Heart left ventricle (tissue), 16 donors: Measurements from ENCODE around the gene VPS26A. TPM values are rescaled to one million over a fixed set of nuclear protein-coding genes. Genes with fewer than 3 reads are reported as not detected.

Source experiments
- ATAC-seq, 4 donors: fragments of 200-7000 bp; cut with Tn5 transposase; one replicate each; pipeline ENCODE4 v1.9.1; 2020 to 2022; ENCODE audit warnings: moderate library complexity in 4 of 4, mild to moderate bottlenecking in 3 of 4, moderate number of reproducible peaks in 1 of 4
- DNase-seq, 5 donors: peaks; one replicate each; pipeline ENCODE4 v3.0.0-alpha.2; 2020
- H3K27ac ChIP-seq, 12 donors: fragments of 200-600 bp; sonication (generic) in 4 of 12; one replicate each; pipeline versions ENCODE4 v1.5.0 to v1.8.0; 2016 to 2022; ENCODE audit warnings: mild to moderate bottlenecking in 2 of 12
- H3K27me3 ChIP-seq, 9 donors: fragments of 200-600 bp; sonication (generic) in 2 of 9; one replicate each; pipeline versions ENCODE4 v1.5.1 to v1.8.0; 2016 to 2022; ENCODE audit warnings: mild to moderate bottlenecking in 3 of 9
- H3K36me3 ChIP-seq, 9 donors: fragments of 200-600 bp; sonication (generic) in 2 of 9; one replicate each; pipeline versions ENCODE4 v1.5.0 to v1.8.0; 2018 to 2022; ENCODE audit warnings: mild to moderate bottlenecking in 2 of 9
- H3K4me1 ChIP-seq, 12 donors: fragments of 200-600 bp; sonication (generic) in 4 of 12; one replicate each; pipeline versions ENCODE4 v1.5.0 to v1.8.0; 2016 to 2022; ENCODE audit warnings: mild to moderate bottlenecking in 3 of 12
- H3K4me3 ChIP-seq, 12 donors: fragments of 200-600 bp; sonication (generic) in 4 of 12; one replicate each; pipeline versions ENCODE4 v1.5.0 to v1.8.0; 2017 to 2022; ENCODE audit warnings: mild to moderate bottlenecking in 9 of 12, moderate library complexity in 4 of 12
- H3K9me3 ChIP-seq, 12 donors: fragments of 200-600 bp; sonication (generic) in 4 of 12; one replicate each; pipeline versions ENCODE4 v1.5.0 to v1.8.0; 2016 to 2022; ENCODE audit warnings: mild to moderate bottlenecking in 1 of 12
- POLR2A ChIP-seq, 2 donors: fragments of 450-650 bp; IDR thresholded peaks; one replicate each; pipeline ENCODE4 v1.6.1; 2017; ENCODE audit warnings: antibody characterized with exemption in 2 of 2, mild to moderate bottlenecking in 2 of 2, moderate library complexity in 2 of 2
- WGBS, 4 donors: extraction: QIAGEN DNeasy Blood & Tissue Kit in 2 of 4; methylation state at CpG; one replicate each; pipeline versions ENCODE4 v1.1.5 to v1.1.7; 2013 to 2018; 5-methylcytosine and 5-hydroxymethylcytosine counted together
- intact Hi-C, 10 donors: fragments of 100-400 bp; cut with DNase I; formaldehyde crosslinking; loops; one replicate each; pipeline versions ENCODE4 v1.11.1 to v1.14.2; 2022
- polyA plus RNA-seq, 2 donors: library from polyadenylated mRNA; stranded (reverse); fragments of 200-250 nt; gene quantifications; one replicate each; pipeline ENCODE4 v1.2.3, GENCODE V29; 2013
- total RNA-seq, 9 donors: library from RNA; depleted of rRNA in 2 of 9; stranded (reverse); fragments of >200 nt in 2 of 9; fragmentation: NEBNext Ultra II Directional in 3 of 9; extraction: Animal tissue kit (Norgen Biotek cat#: 25700) in 3 of 9; gene quantifications; one replicate each; pipeline versions ENCODE4 v1.1.0 to v1.2.4, GENCODE V29; 2016 to 2023
- TF ChIP-seq, protein P1 (sequence below), 12 donors: fragments of 200-600 bp; sonication (generic) in 4 of 12; IDR thresholded peaks; one replicate each; pipeline versions ENCODE4 v1.5.0 to v1.8.0; 2018 to 2022; ENCODE audit warnings: antibody characterized with exemption in 12 of 12, mild to moderate bottlenecking in 5 of 12
- donor health status: ischemic (EF 13 %, LVEDD 7.1; RV severe dilation, severe dysfunction).
- donor health status: healthy with polysubstance abuse.
- donor health status: DM: no; HTN: yes; CAD: no.
- donor health status: DM: no; HTN: no; CAD: no.
- donor health status: ischemic (EF 25% LVEDD 6.9; RV normal size, moderate dysfunction).
- donor health status: ischemic (EF 25% LVEDD 5.7; RV mildly dilated, moderate dysfunction).
- donor health status: healthy.
- donor health status: DM: yes; HTN: yes; CAD: no.
- donor health status: ischemic (EF 35%, LVEDD 5.7; RV mildly dilated, moderate dysfunction).
- donor health status: nonischemic (EF 11% LVEDD 7.7; RV severe dilation, severe dysfunction).
- donor health status: DM: yes; HTN: yes; CAD: no.
- donor health status: PGD.
- donor health status: ischemic (EF 29% LVEDD 5.4; RV normal size, mild dysfunction).
- donor health status: nonischemic (EF 23%, LVEDD 6.1; RV moderate dilation, normal function).

Gene VPS26A
- total and polyA plus RNA-seq, 11 donors: 15.5 to 42.3 (median 34.4) TPM

DNA sequence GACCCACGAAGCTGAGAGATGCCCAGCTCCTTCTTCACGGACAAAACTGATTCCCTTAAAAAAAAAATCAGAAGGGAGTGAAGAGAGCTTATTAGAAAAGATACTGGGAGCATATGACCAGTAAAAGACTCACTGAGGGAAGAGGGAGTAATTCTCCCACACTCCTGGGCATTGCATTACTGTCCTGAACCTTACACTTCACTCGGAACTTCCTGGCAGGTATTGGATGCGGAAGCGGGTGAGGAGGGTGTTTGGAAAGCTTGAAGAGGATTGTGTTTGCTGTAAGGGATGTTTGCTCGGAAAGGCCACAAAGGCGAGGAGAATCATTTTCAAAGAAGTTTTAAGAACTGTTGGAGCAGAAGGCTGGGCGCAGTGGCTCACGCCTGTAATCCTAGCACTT, 96.5 kb downstream of the VPS26A start:
- peaks cover 0 to 6% (median 0%) of the 10 kb centered on the region in 9 donors for H3K27me3 ChIP-seq
- 84 to 89% (median 89%) methylated on average over 9 of the region's 9 CpGs for WGBS, 4 donors
- H3K36me3 ChIP-seq: no peaks in the 10 kb centered on the region
- intact Hi-C loops: no loop called here
- no peak for DNase-seq
- peaks cover 0 to 35% (median 0%) of the 10 kb centered on the region in 12 donors for H3K4me1 ChIP-seq
- no peak overlapping the region for H3K4me3 ChIP-seq
- H3K27ac ChIP-seq: no peak overlapping the region
- no peak for ATAC-seq
- no peaks in the 10 kb centered on the region for H3K9me3 ChIP-seq
- TF ChIP-seq, protein P1, sequence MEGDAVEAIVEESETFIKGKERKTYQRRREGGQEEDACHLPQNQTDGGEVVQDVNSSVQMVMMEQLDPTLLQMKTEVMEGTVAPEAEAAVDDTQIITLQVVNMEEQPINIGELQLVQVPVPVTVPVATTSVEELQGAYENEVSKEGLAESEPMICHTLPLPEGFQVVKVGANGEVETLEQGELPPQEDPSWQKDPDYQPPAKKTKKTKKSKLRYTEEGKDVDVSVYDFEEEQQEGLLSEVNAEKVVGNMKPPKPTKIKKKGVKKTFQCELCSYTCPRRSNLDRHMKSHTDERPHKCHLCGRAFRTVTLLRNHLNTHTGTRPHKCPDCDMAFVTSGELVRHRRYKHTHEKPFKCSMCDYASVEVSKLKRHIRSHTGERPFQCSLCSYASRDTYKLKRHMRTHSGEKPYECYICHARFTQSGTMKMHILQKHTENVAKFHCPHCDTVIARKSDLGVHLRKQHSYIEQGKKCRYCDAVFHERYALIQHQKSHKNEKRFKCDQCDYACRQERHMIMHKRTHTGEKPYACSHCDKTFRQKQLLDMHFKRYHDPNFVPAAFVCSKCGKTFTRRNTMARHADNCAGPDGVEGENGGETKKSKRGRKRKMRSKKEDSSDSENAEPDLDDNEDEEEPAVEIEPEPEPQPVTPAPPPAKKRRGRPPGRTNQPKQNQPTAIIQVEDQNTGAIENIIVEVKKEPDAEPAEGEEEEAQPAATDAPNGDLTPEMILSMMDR (IDR thresholded peaks at IDR 0.05): no peak
- no peak for TF ChIP-seq POLR2A (IDR thresholded peaks at IDR 0.05)

Other genes with a start within 250 kb of the VPS26A start
- gene DDX50, start 222.9 kb upstream of the VPS26A start, total RNA-seq: 10 to 100 TPM; 14.0 to 26.9 (median 20.2) TPM
- gene DDX50, start 222.9 kb upstream of the VPS26A start, polyA plus RNA-seq: 10 to 100 TPM in 1 of 2 donors, 1 to 10 TPM in 1; 7.4 to 20.0 TPM
- gene DDX21, start 168.0 kb upstream of the VPS26A start, total RNA-seq: 10 to 100 TPM; 18.5 to 37.9 (median 26.2) TPM
- 10 to 100 TPM in 1 of 2 donors, 1 to 10 TPM in 1; 8.0 to 40.2 TPM for gene DDX21, start 168.0 kb upstream of the VPS26A start, polyA plus RNA-seq
- gene KIFBP, start 135.4 kb upstream of the VPS26A start, total RNA-seq: 10 to 100 TPM; 43.1 to 70.6 (median 58.8) TPM
- 10 to 100 TPM; 21.4 to 56.0 TPM for gene KIFBP, start 135.4 kb upstream of the VPS26A start, polyA plus RNA-seq
- gene SRGN, start 36.1 kb upstream of the VPS26A start, total RNA-seq: 100 to 1,000 TPM in 2 of 9 donors, 10 to 100 TPM in 7; 30.3 to 214 (median 54.7) TPM
- 10 to 100 TPM; 28.8 to 95.6 TPM for gene SRGN, start 36.1 kb upstream of the VPS26A start, polyA plus RNA-seq
- gene SUPV3L1, start 56.1 kb downstream of the VPS26A start, total RNA-seq: 10 to 100 TPM; 26.6 to 53.4 (median 34.9) TPM
- gene SUPV3L1, start 56.1 kb downstream of the VPS26A start, polyA plus RNA-seq: 10 to 100 TPM; 24.7 to 80.3 TPM
- under 1 TPM in 2 of 9 donors, not detected in 7; 0.11 to 0.19 TPM for gene HKDC1, start 96.2 kb downstream of the VPS26A start, total RNA-seq
- gene HKDC1, start 96.2 kb downstream of the VPS26A start, polyA plus RNA-seq: under 1 TPM in 1 of 2 donors, not detected in 1; 0.14 TPM
- 100 to 1,000 TPM; 194 to 310 (median 227) TPM for gene HK1, start 154.3 kb downstream of the VPS26A start, total RNA-seq
- 100 to 1,000 TPM in 1 of 2 donors, 10 to 100 TPM in 1; 83.0 to 284 TPM for gene HK1, start 154.3 kb downstream of the VPS26A start, polyA plus RNA-seq